Glutamatergic neuron (in vitro differentiated cells): ENCODE data around the gene SCAI. TPM values are rescaled to one million over a fixed set of nuclear protein-coding genes. Genes with fewer than 3 reads are reported as not detected.

Experiments
- DNase-seq: peaks from one replicate; pipeline ENCODE4 v3.0.0; 2022
- H3K27ac Mint-ChIP-seq: one replicate; pipeline ENCODE4 v1.8.0; 2020; ENCODE audit warnings: mild to moderate bottlenecking, mixed read lengths, inconsistent platforms; ENCODE audit not compliant: unreplicated experiment
- H3K27me3 Mint-ChIP-seq: one replicate; pipeline ENCODE4 v1.8.0; 2020; ENCODE audit warnings: mild to moderate bottlenecking, moderate library complexity, mixed read lengths, inconsistent platforms; ENCODE audit not compliant: unreplicated experiment
- H3K36me3 Mint-ChIP-seq: one replicate; pipeline ENCODE4 v1.8.0; 2020; ENCODE audit warnings: mild to moderate bottlenecking, mixed read lengths, inconsistent platforms; ENCODE audit not compliant: unreplicated experiment
- H3K4me1 Mint-ChIP-seq: one replicate; pipeline ENCODE4 v1.8.0; 2020; ENCODE audit warnings: mild to moderate bottlenecking, low read depth, mixed read lengths, inconsistent platforms; ENCODE audit not compliant: unreplicated experiment
- H3K4me3 Mint-ChIP-seq: one replicate; pipeline ENCODE4 v1.8.0; 2020; ENCODE audit warnings: mild to moderate bottlenecking, mixed read lengths, inconsistent platforms; ENCODE audit not compliant: unreplicated experiment
- H3K9me3 Mint-ChIP-seq: one replicate; pipeline ENCODE4 v1.8.0; 2020; ENCODE audit warnings: mild to moderate bottlenecking, moderate library complexity, mixed read lengths, inconsistent platforms; ENCODE audit not compliant: unreplicated experiment
- CTCF ChIP-seq: fragments of 200-600 bp; sonication (generic); IDR thresholded peaks from one replicate; pipeline ENCODE4 v1.5.0; 2021; ENCODE audit not compliant: partially characterized antibody, unreplicated experiment
- total RNA-seq: library from RNA; stranded (reverse); fragmentation: NEBNext Ultra II Directional; extraction: Animal tissue kit (Norgen Biotek cat#: 25700); gene quantifications from one replicate; pipeline ENCODE4 v1.2.1, GENCODE V29; 2021; ENCODE audit not compliant: unreplicated experiment

SCAI gene
- total RNA-seq, 1 donor from 2014 or later = 13.7 TPM

GRCh38 chr9:124983698-124984097 lies 159.6 kb downstream of the SCAI start:
- no peaks in the 10 kb centered on the region for H3K9me3 Mint-ChIP-seq

GRCh38 chr9:124980431-124980830 lies 162.9 kb downstream of the SCAI start:
- Mint-ChIP-seq H3K4me1 (no peaks in the 10 kb centered on the region), H3K27ac (no peak overlapping the region), H3K36me3 (no peaks in the 10 kb centered on the region), H3K9me3 (no peaks in the 10 kb centered on the region), H3K27me3 (no peaks in the 10 kb centered on the region), H3K4me3 (no peak overlapping the region)
- DNase-seq = no peak
- TF ChIP-seq CTCF = no peak

More at GRCh38 chr9:124983698-124984097, 159.6 kb downstream of the SCAI start:
- Mint-ChIP-seq H3K27me3 (no peaks in the 10 kb centered on the region), H3K27ac (no peak overlapping the region), H3K36me3 (no peaks in the 10 kb centered on the region), H3K4me3 (no peak overlapping the region), H3K4me1 (no peaks in the 10 kb centered on the region)
- DNase-seq = no peak
- TF ChIP-seq CTCF = no peak

- no peak for DNase-seq
- no peaks in the 10 kb centered on the region for H3K9me3 Mint-ChIP-seq
- TF ChIP-seq CTCF = no peak
- no peaks in the 10 kb centered on the region for H3K4me1 Mint-ChIP-seq
- no peaks in the 10 kb centered on the region for H3K27me3 Mint-ChIP-seq
- H3K27ac Mint-ChIP-seq = no peak overlapping the region
- no peaks in the 10 kb centered on the region for H3K36me3 Mint-ChIP-seq
- H3K4me3 Mint-ChIP-seq = no peak overlapping the region
Observed at GRCh38 chr9:124975131-124975530, 168.2 kb downstream of the SCAI start.

- no peaks in the 10 kb centered on the region for H3K27me3 Mint-ChIP-seq
- no peaks in the 10 kb centered on the region for H3K36me3 Mint-ChIP-seq
- H3K4me1 Mint-ChIP-seq = no peaks in the 10 kb centered on the region
- DNase-seq = no peak
- H3K4me3 Mint-ChIP-seq = no peak overlapping the region
- H3K9me3 Mint-ChIP-seq = no peaks in the 10 kb centered on the region
- no peak overlapping the region for H3K27ac Mint-ChIP-seq
- no peak for TF ChIP-seq CTCF
Observed at GRCh38 chr9:124973807-124974206, 169.5 kb downstream of the SCAI start.

GRCh38 chr9:124972241-124972770 lies 171.0 kb downstream of the SCAI start:
- Mint-ChIP-seq H3K9me3 (no peaks in the 10 kb centered on the region), H3K4me1 (no peaks in the 10 kb centered on the region), H3K4me3 (no peak overlapping the region), H3K27me3 (no peaks in the 10 kb centered on the region), H3K27ac (no peak overlapping the region), H3K36me3 (no peaks in the 10 kb centered on the region)
- no peak for TF ChIP-seq CTCF
- DNase-seq = no peak
